HG03442 (cell line): ENCODE results near the gene RFX4.

Experiments
- ATAC-seq: cut with Tn5 transposase; IDR thresholded peaks from one replicate; pipeline ENCODE4 v1.9.1; 2021; ENCODE audit warnings: mild to moderate bottlenecking, moderate library complexity; ENCODE audit not compliant: unreplicated experiment

The RFX4 gene

DNA sequence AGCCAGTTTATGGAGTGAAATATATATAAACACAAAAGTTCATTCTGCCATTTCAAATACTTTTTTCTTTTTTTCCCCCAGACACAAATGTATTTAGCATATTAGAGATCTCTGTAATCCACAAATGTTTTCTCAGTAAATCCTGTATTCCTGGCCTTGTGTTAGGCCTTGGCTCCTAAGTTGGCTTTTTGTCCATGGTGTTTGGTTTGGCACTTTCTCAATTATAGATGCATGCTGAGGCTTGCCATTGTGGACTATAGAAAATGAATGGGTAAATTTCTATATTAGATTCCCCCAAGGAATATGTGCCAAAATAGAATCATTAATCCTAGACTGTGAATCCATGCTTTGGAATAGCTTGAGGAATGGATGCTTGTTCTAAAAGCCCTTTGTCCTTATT lies 208.7 kb downstream of the RFX4 start:
- ATAC-seq = no peak

DNA sequence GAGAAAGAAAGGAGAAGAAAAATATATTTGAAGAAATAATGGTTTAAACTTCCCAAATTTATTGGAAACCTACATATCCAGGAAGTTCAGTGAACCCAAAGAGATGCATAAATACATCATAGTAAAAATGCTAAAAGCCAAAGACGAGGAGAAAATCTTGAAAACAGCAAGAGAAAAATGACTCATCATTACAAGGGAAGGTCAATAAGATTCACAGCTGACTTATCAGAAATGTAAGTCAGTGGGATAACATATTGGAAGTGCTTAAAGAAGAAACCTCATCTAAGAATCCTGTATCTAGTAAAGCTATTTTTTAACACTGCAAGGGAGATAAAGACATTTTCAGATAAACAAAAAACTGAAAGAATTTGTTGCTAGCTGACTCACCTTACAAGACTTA lies 211.6 kb downstream of the RFX4 start:
- ATAC-seq = no peak

DNA sequence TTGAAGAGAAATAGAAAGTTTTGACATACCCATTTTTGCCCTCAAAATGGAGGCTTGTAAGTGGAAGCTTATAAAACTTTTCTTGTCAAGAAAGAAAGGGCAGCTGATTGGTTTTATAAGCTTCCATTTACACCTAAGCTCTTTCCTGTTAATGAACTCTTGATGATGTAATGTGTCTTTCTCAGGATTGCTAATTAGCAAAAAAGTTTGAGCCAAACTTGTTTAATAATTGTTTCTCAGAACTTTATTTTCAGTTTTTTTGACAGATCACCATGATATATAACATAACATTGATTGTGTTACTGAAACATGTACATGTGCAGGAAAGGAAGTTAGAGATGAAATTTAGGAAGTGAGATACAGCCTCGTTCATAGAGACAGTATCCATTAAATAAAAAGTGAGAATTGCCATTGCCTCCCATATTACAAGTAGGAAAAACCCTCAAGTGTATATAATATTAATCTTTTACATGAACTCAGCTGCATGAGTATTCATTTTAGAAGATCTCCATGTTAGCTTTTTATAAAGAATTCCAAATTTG lies 218.4 kb downstream of the RFX4 start:
- no peak for ATAC-seq

DNA sequence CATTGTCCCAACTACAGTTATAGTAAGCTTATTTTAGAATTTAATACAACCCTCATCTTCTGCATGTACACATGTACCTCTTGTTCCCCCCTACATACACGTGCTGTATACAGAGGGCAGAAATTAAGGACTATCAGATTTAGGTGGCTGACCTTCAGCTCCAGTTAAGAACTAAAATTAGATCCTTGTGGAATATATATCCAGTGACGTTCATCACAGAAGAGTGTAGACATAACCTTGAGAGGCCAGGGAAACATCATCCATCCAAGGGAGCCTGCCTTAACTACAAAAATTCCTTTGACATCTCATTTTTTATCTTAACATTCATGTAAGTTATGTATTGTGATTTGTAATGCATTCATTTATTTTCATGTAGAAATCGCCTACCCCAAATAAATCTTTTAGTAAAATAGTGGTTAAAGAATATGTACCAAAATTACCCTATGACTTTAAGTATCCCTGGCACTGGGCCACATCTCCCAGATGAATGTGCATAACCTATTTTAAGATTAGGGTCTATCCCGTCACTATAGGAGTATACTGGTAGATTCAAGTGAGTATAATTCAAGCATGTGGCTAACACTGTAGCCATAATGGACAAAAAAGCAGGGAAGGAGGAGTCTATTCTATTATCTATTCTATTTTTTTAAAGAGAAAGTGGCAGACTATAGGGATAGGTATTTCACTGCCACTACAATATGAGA lies 219.2 kb downstream of the RFX4 start:
- no peak for ATAC-seq

DNA sequence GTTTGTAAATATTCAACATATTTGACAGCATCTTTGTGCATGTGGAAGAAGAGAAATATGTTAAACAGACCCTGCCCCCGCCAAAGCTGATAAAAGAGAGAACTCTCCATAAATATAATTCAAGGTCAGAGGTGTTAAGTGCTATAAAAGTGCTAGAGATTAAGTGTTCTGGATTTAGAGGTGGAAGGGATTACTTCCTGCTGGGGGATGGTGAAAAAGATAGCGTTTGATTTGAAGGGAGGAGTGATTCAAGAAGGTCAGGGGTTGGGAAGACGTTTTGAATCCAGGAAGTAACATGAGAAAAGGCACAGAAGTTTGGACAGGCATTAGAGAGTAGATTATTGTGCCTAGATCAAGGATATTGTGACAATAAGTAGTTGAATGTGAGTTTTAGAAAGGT lies 221.9 kb downstream of the RFX4 start:
- no peak for ATAC-seq
